CD8-positive, alpha-beta memory T cell (primary cell): ENCODE results near the gene ZNF365. TPM values are rescaled to one million over a fixed set of nuclear protein-coding genes. Genes with fewer than 3 reads are reported as not detected.
A peak's percentile ranks its signal among the peaks of the same experiment; 100 is the strongest.

ENCODE experiments used
- CTCF ChIA-PET: fragments of 350-600 bp; sonication (Branson Sonifier 250); formaldehyde crosslinking; loops from one replicate; lab custom pipeline; 2021; ENCODE audit warnings: antibody characterized with exemption; lab: Charles Lee
- POLR2A ChIA-PET: fragments of 350-600 bp; sonication (Branson Sonifier 250); formaldehyde crosslinking; loops from one replicate; lab custom pipeline; 2021; ENCODE audit warnings: antibody characterized with exemption; lab: Charles Lee
- DNase-seq, 5 donors: peaks; one replicate each; pipeline versions ENCODE4 v3.0.0 to v3.0.0-alpha.2; 2020 to 2022; ENCODE audit warnings: mixed read lengths in 1 of 5
- H3K27ac ChIP-seq: one replicate; pipeline ENCODE4 v1.7.0; 2013; ENCODE audit warnings: low read depth, mild to moderate bottlenecking, low read length, moderate library complexity
- H3K27me3 ChIP-seq: 2 replicates; pipeline ENCODE4 v1.7.0; 2013; ENCODE audit warnings: low read length, mild to moderate bottlenecking; ENCODE audit not compliant: insufficient read depth, poor library complexity, severe bottlenecking
- H3K36me3 ChIP-seq: 2 replicates; pipeline ENCODE4 v1.7.0; 2013; ENCODE audit warnings: mild to moderate bottlenecking, low read length, moderate library complexity; ENCODE audit not compliant: insufficient read depth
- H3K4me1 ChIP-seq: 2 replicates; pipeline ENCODE4 v1.7.0; 2013; ENCODE audit warnings: mild to moderate bottlenecking, low read length, moderate library complexity; ENCODE audit not compliant: insufficient read depth
- H3K4me3 ChIP-seq: 2 replicates; pipeline ENCODE4 v1.7.0; 2013; ENCODE audit warnings: mild to moderate bottlenecking, low read length
- H3K9me3 ChIP-seq: 2 replicates; pipeline ENCODE4 v1.7.0; 2013; ENCODE audit warnings: mild to moderate bottlenecking, low read length
- H3K27ac Mint-ChIP-seq, 8 donors: one replicate each; pipeline ENCODE4 v1.8.0; 2020 to 2021; ENCODE audit warnings: mixed read lengths in 8 of 8, mild to moderate bottlenecking in 6 of 8, inconsistent platforms in 3 of 8, moderate library complexity in 3 of 8
- H3K27me3 Mint-ChIP-seq, 2 donors: one replicate each; pipeline ENCODE4 v1.8.0; 2020 to 2021; ENCODE audit warnings: mixed read lengths in 2 of 2, mild to moderate bottlenecking in 1 of 2, moderate library complexity in 1 of 2
- H3K36me3 Mint-ChIP-seq, 3 donors: one replicate each; pipeline ENCODE4 v1.8.0; 2020 to 2021; ENCODE audit warnings: mixed read lengths in 3 of 3, inconsistent platforms in 1 of 3, mild to moderate bottlenecking in 1 of 3
- H3K4me1 Mint-ChIP-seq, 3 donors: one replicate each; pipeline ENCODE4 v1.8.0; 2020 to 2021; ENCODE audit warnings: mixed read lengths in 3 of 3, inconsistent platforms in 1 of 3, mild to moderate bottlenecking in 1 of 3
- H3K4me3 Mint-ChIP-seq, 7 donors: one replicate each; pipeline ENCODE4 v1.8.0; 2020 to 2021; ENCODE audit warnings: mixed read lengths in 7 of 7, mild to moderate bottlenecking in 6 of 7, moderate library complexity in 4 of 7, inconsistent platforms in 2 of 7
- H3K9me3 Mint-ChIP-seq, 5 donors: one replicate each; pipeline ENCODE4 v1.8.0; 2020 to 2022; ENCODE audit warnings: mixed read lengths in 5 of 5, mild to moderate bottlenecking in 3 of 5, moderate library complexity in 2 of 5, inconsistent platforms in 1 of 5
- polyA plus RNA-seq: library from polyadenylated mRNA; unstranded; fragments of 300-500 nt; fragmentation: Illumina TruSeq; gene quantifications from one replicate; pipeline ENCODE4 v1.2.3, GENCODE V29; 2021
- total RNA-seq, 2 experiments: library from RNA; stranded (reverse); gene quantifications; one replicate each; pipeline ENCODE4 v1.2.3, GENCODE V29; 2021

ZNF365 gene
- total and polyA plus RNA-seq, 3 experiments from 2014 or later: 0.53 to 2.7 (median 0.93) TPM

GRCh38 chr10:62426600-62426999, 52.4 kb downstream of the ZNF365 start:
- ChIA-PET POLR2A (no interaction called here), CTCF (interaction anchor here (2.1 kb wide), 1 partner anchor 11 kb away, joined by 7 read pairs; no protein-coding TSS in a partner anchor)
- H3K36me3 ChIP-seq: no peaks in the 10 kb centered on the region
- H3K4me3 ChIP-seq: no peak overlapping the region
- Mint-ChIP-seq H3K27me3 (peaks cover 0 to 9% of the 10 kb centered on the region in 2 donors), H3K4me1 (no peaks in the 10 kb centered on the region), H3K4me3 (no peak overlapping the region), H3K9me3 (peaks cover 0 to 4% (median 0%) of the 10 kb centered on the region in 5 donors), H3K36me3 (peaks cover 0 to 3% (median 0%) of the 10 kb centered on the region in 3 donors), H3K27ac (no peak overlapping the region)
- no peak overlapping the region for H3K27ac ChIP-seq
- no peaks in the 10 kb centered on the region for H3K4me1 ChIP-seq
- no peaks in the 10 kb centered on the region for H3K27me3 ChIP-seq
- no peak for DNase-seq
- no peaks in the 10 kb centered on the region for H3K9me3 ChIP-seq

- H3K27me3 Mint-ChIP-seq: peaks cover 0 to 9% of the 10 kb centered on the region in 2 donors
- H3K36me3 Mint-ChIP-seq: peaks cover 0 to 3% (median 0%) of the 10 kb centered on the region in 3 donors
- H3K4me3 Mint-ChIP-seq: no peak overlapping the region
- Histone ChIP-seq H3K9me3 (no peaks in the 10 kb centered on the region), H3K4me3 (no peak overlapping the region), H3K27ac (no peak overlapping the region), H3K27me3 (no peaks in the 10 kb centered on the region), H3K4me1 (no peaks in the 10 kb centered on the region), H3K36me3 (no peaks in the 10 kb centered on the region)
- ChIA-PET POLR2A (no interaction called here), CTCF (no interaction called here)
- no peaks in the 10 kb centered on the region for H3K4me1 Mint-ChIP-seq
- no peak for DNase-seq
- peaks cover 0 to 4% (median 0%) of the 10 kb centered on the region in 5 donors for H3K9me3 Mint-ChIP-seq
- H3K27ac Mint-ChIP-seq: no peak overlapping the region
Measured at GRCh38 chr10:62430881-62431280, 56.7 kb downstream of the ZNF365 start.

GRCh38 chr10:62433181-62433692, 59.1 kb downstream of the ZNF365 start:
- peaks cover 0 to 3% (median 0%) of the 10 kb centered on the region in 5 donors for H3K9me3 Mint-ChIP-seq
- H3K4me1 Mint-ChIP-seq: peaks cover 0 to 3% (median 2%) of the 10 kb centered on the region in 3 donors
- H3K9me3 ChIP-seq: no peaks in the 10 kb centered on the region
- H3K27me3 Mint-ChIP-seq: peaks cover 2 to 3% of the 10 kb centered on the region in 2 donors
- no peak overlapping the region for H3K4me3 ChIP-seq
- H3K27me3 ChIP-seq: no peaks in the 10 kb centered on the region
- ChIA-PET POLR2A (no interaction called here), CTCF (interaction anchor here (1.1 kb wide), 1 partner anchor 169 kb away, joined by 3 read pairs; no protein-coding TSS in a partner anchor)
- no peak overlapping the region for H3K27ac ChIP-seq
- H3K36me3 ChIP-seq: no peaks in the 10 kb centered on the region
- no peak for DNase-seq
- no peak overlapping the region for H3K4me3 Mint-ChIP-seq
- H3K27ac Mint-ChIP-seq: no peak overlapping the region
- peaks cover 0 to 3% (median 0%) of the 10 kb centered on the region in 3 donors for H3K36me3 Mint-ChIP-seq
- no peaks in the 10 kb centered on the region for H3K4me1 ChIP-seq

- H3K4me3 ChIP-seq: no peak overlapping the region
- no peaks in the 10 kb centered on the region for H3K9me3 ChIP-seq
- no peaks in the 10 kb centered on the region for H3K4me1 ChIP-seq
- Mint-ChIP-seq H3K36me3 (no peaks in the 10 kb centered on the region), H3K4me3 (no peak overlapping the region), H3K9me3 (no peaks in the 10 kb centered on the region), H3K4me1 (peaks cover 0 to 3% (median 2%) of the 10 kb centered on the region in 3 donors), H3K27ac (peak overlapping the region in 1 of 8 donors; percentile 12), H3K27me3 (peaks cover 0 to 3% of the 10 kb centered on the region in 2 donors)
- ChIA-PET POLR2A (no interaction called here), CTCF (interaction anchor here (1.1 kb wide), 1 partner anchor 170 kb away, joined by 3 read pairs; no protein-coding TSS in a partner anchor)
- H3K27me3 ChIP-seq: no peaks in the 10 kb centered on the region
- H3K27ac ChIP-seq: no peak overlapping the region
- no peak for DNase-seq
- H3K36me3 ChIP-seq: no peaks in the 10 kb centered on the region
Measured at GRCh38 chr10:62433901-62434300, 59.7 kb downstream of the ZNF365 start.

- peaks cover 0 to 3% (median 2%) of the 10 kb centered on the region in 3 donors for H3K4me1 Mint-ChIP-seq
- Histone ChIP-seq H3K4me1 (no peaks in the 10 kb centered on the region), H3K4me3 (no peak overlapping the region), H3K27me3 (no peaks in the 10 kb centered on the region), H3K27ac (no peak overlapping the region), H3K9me3 (no peaks in the 10 kb centered on the region), H3K36me3 (no peaks in the 10 kb centered on the region)
- H3K27ac Mint-ChIP-seq: no peak overlapping the region
- H3K4me3 Mint-ChIP-seq: no peak overlapping the region
- H3K9me3 Mint-ChIP-seq: no peaks in the 10 kb centered on the region
- no peaks in the 10 kb centered on the region for H3K36me3 Mint-ChIP-seq
- DNase-seq: peak in 2 of 5 donors; percentile 46 to 58
- POLR2A ChIA-PET: no interaction called here
- CTCF ChIA-PET: interaction anchor here (0.7 to 3.3 kb wide), 16 partner anchors 9 to 729 kb away, joined by 3 to 20 read pairs (median 6); partner anchors contain the start of genes NRBF2 and RTKN2
- peaks cover 1 to 9% of the 10 kb centered on the region in 2 donors for H3K27me3 Mint-ChIP-seq
Measured at GRCh38 chr10:62437696-62438095, 63.5 kb downstream of the ZNF365 start.

- Histone ChIP-seq H3K9me3 (no peaks in the 10 kb centered on the region), H3K4me3 (no peak overlapping the region), H3K4me1 (no peaks in the 10 kb centered on the region), H3K27ac (no peak overlapping the region), H3K27me3 (no peaks in the 10 kb centered on the region), H3K36me3 (no peaks in the 10 kb centered on the region)
- Mint-ChIP-seq H3K27me3 (peaks cover 7 to 15% of the 10 kb centered on the region in 2 donors), H3K4me1 (peaks cover 0 to 3% (median 2%) of the 10 kb centered on the region in 3 donors), H3K36me3 (no peaks in the 10 kb centered on the region), H3K4me3 (no peak overlapping the region), H3K27ac (no peak overlapping the region), H3K9me3 (no peaks in the 10 kb centered on the region)
- no peak for DNase-seq
- CTCF ChIA-PET: no interaction called here
- POLR2A ChIA-PET: no interaction called here
Measured at GRCh38 chr10:62442006-62442405, 67.8 kb downstream of the ZNF365 start.

- no peaks in the 10 kb centered on the region for H3K36me3 ChIP-seq
- Mint-ChIP-seq H3K9me3 (no peaks in the 10 kb centered on the region), H3K36me3 (no peaks in the 10 kb centered on the region), H3K4me3 (no peak overlapping the region), H3K4me1 (no peaks in the 10 kb centered on the region), H3K27ac (no peak overlapping the region), H3K27me3 (peaks cover 11 to 22% of the 10 kb centered on the region in 2 donors)
- H3K4me3 ChIP-seq: no peak overlapping the region
- H3K4me1 ChIP-seq: no peaks in the 10 kb centered on the region
- no peaks in the 10 kb centered on the region for H3K27me3 ChIP-seq
- no peaks in the 10 kb centered on the region for H3K9me3 ChIP-seq
- H3K27ac ChIP-seq: no peak overlapping the region
- POLR2A ChIA-PET: no interaction called here
- no peak for DNase-seq
- CTCF ChIA-PET: interaction anchor here (1.0 to 1.3 kb wide), 2 partner anchors 20 to 641 kb away, joined by 3 read pairs; no protein-coding TSS in a partner anchor
Measured at GRCh38 chr10:62442894-62443669, 68.9 kb downstream of the ZNF365 start.

GRCh38 chr10:62443866-62444265, 69.7 kb downstream of the ZNF365 start:
- no peaks in the 10 kb centered on the region for H3K4me1 ChIP-seq

More at GRCh38 chr10:62443866-62444265, 69.7 kb downstream of the ZNF365 start:
- no peak overlapping the region for H3K4me3 Mint-ChIP-seq
- no peak overlapping the region for H3K4me3 ChIP-seq
- H3K4me1 Mint-ChIP-seq: no peaks in the 10 kb centered on the region
- H3K27me3 Mint-ChIP-seq: peaks cover 12 to 26% of the 10 kb centered on the region in 2 donors
- H3K27ac ChIP-seq: no peak overlapping the region
- H3K27me3 ChIP-seq: no peaks in the 10 kb centered on the region
- DNase-seq: no peak
- H3K36me3 Mint-ChIP-seq: no peaks in the 10 kb centered on the region
- no peaks in the 10 kb centered on the region for H3K9me3 ChIP-seq
- ChIA-PET CTCF (interaction anchor here (1.3 kb wide), 1 partner anchor 640 kb away, joined by 3 read pairs; no protein-coding TSS in a partner anchor), POLR2A (no interaction called here)
- no peak overlapping the region for H3K27ac Mint-ChIP-seq
- H3K36me3 ChIP-seq: no peaks in the 10 kb centered on the region
- H3K9me3 Mint-ChIP-seq: no peaks in the 10 kb centered on the region
